Endothelial cell of umbilical vein (primary cell): Measurements from ENCODE around the gene HOXB2. TPM values are rescaled to one million over a fixed set of nuclear protein-coding genes. Genes with fewer than 3 reads are reported as not detected.

Experiments used
- BruUV-seq: library from RNA; stranded (reverse); fragments of 400-500 nt; replicated peaks from 2 replicates; lab custom pipeline; 2021; lab: Mats Ljungman, UMichigan
- CTCF ChIA-PET: fragments of 300-600, 350-600 bp; sonication (Branson Sonifier 250); formaldehyde crosslinking; loops from one replicate; lab custom pipeline; 2021; ENCODE audit warnings: antibody characterized with exemption, inconsistent platforms; lab: Charles Lee
- POLR2A ChIA-PET: fragments of 300-600, 350-600 bp; sonication (Branson Sonifier 250); formaldehyde crosslinking; loops from one replicate; lab custom pipeline; 2021; ENCODE audit warnings: antibody characterized with exemption, inconsistent platforms; lab: Charles Lee
- DNase-seq: peaks from one replicate; pipeline ENCODE4 v3.0.0-alpha.2; 2011; ENCODE audit warnings: low read depth, low spot score
- FAIRE-seq: peaks from 2 replicates; lab custom pipeline; 2011; peaks lifted over from hg19 to GRCh38; lab: Jason Lieb, UNC
- H2AFZ ChIP-seq: 2 replicates; pipeline ENCODE4 v1.6.0; 2012; ENCODE audit warnings: low read depth, low read length, control low read depth, inconsistent platforms
- H3K27ac ChIP-seq: 2 replicates; pipeline ENCODE4 v1.5.1; 2011; ENCODE audit warnings: low read depth, mild to moderate bottlenecking, control low read depth, low read length, moderate library complexity; ENCODE audit not compliant: insufficient read depth
- H3K27me3 ChIP-seq, 2 experiments: 2 replicates each; pipeline versions ENCODE4 v1.6.0 to v1.6.1; 2011; ENCODE audit warnings: low read length in 2 of 2, mixed read lengths in 1 of 2; ENCODE audit not compliant: control insufficient read depth in 2 of 2, insufficient read depth in 2 of 2
- H3K36me3 ChIP-seq, 2 experiments: 2 replicates in 1 of 2; 3 replicates in 1 of 2; pipeline ENCODE4 v1.5.1; 2011; ENCODE audit warnings: low read length in 2 of 2, mild to moderate bottlenecking in 1 of 2, moderate library complexity in 1 of 2; ENCODE audit not compliant: control insufficient read depth in 2 of 2, insufficient read depth in 2 of 2; ENCODE audit errors: extremely low read depth in 1 of 2
- H3K4me1 ChIP-seq: 3 replicates; pipeline ENCODE4 v1.5.1; 2011; ENCODE audit warnings: mild to moderate bottlenecking, low read length; ENCODE audit not compliant: control insufficient read depth, insufficient read depth; ENCODE audit errors: extremely low read depth
- H3K4me2 ChIP-seq: 2 replicates; pipeline ENCODE4 v1.6.1; 2011; ENCODE audit warnings: low read length, control low read depth, mixed read lengths; ENCODE audit not compliant: insufficient read depth
- H3K4me3 ChIP-seq, 3 experiments: fragments of 200-600 bp in 1 of 3; sonication (generic), shearing (Covaris generic) in 1 of 3; replicated peaks in 1 of 3; 2 replicates each; pipeline ENCODE4 v1.5.1; 2011 to 2016; ENCODE audit warnings: control low read depth in 3 of 3, low read length in 3 of 3, mild to moderate bottlenecking in 2 of 3, inconsistent platforms in 1 of 3, low read depth in 1 of 3, moderate library complexity in 1 of 3; ENCODE audit not compliant: insufficient read depth in 1 of 3
- H3K79me2 ChIP-seq: 2 replicates; pipeline ENCODE4 v1.6.0; 2012; ENCODE audit warnings: low read length, inconsistent platforms; ENCODE audit not compliant: control insufficient read depth, insufficient read depth
- H3K9ac ChIP-seq: replicated peaks from 2 replicates; pipeline ENCODE3; 2011; ENCODE audit warnings: low read length, control low read depth; ENCODE audit not compliant: insufficient read depth; ENCODE audit errors: extremely low read depth
- H3K9me1 ChIP-seq: replicated peaks from 3 replicates; pipeline ENCODE4 v1.6.0; 2011; ENCODE audit warnings: mild to moderate bottlenecking, low read length; ENCODE audit not compliant: control insufficient read depth, insufficient read depth; ENCODE audit errors: extremely low read depth
- H3K9me3 ChIP-seq: replicated peaks from 2 replicates; pipeline ENCODE4 v1.5.1; 2012; ENCODE audit warnings: low read length, inconsistent platforms; ENCODE audit not compliant: control insufficient read depth, insufficient read depth
- H4K20me1 ChIP-seq: replicated peaks from 2 replicates; pipeline ENCODE3; 2011; ENCODE audit warnings: mild to moderate bottlenecking, low read length; ENCODE audit not compliant: control insufficient read depth, insufficient read depth; ENCODE audit errors: extremely low read depth
- CTCF ChIP-seq, 2 donors: IDR thresholded peaks; 1 replicate in 1 of 2; 2 replicates in 1 of 2; pipeline ENCODE4 v1.5.1; 2011; ENCODE audit warnings: low read length in 2 of 2, mild to moderate bottlenecking in 2 of 2, moderate library complexity in 2 of 2, control low read depth in 1 of 2, inconsistent platforms in 1 of 2, low read depth in 1 of 2; ENCODE audit not compliant: insufficient read depth in 1 of 2; ENCODE audit errors: extremely low read depth in 1 of 2
- GATA2 ChIP-seq: IDR thresholded peaks from 2 replicates; pipeline ENCODE4 v1.7.0; 2011; ENCODE audit warnings: low read depth, mild to moderate bottlenecking, moderate library complexity, mixed read lengths, low read length; ENCODE audit not compliant: insufficient read length, insufficient read depth
- MYC ChIP-seq: IDR thresholded peaks from one replicate; pipeline ENCODE4 v1.6.1; 2011; ENCODE audit warnings: mild to moderate bottlenecking, low read depth, low read length
- POLR2A ChIP-seq: IDR thresholded peaks from 2 replicates; pipeline ENCODE4 v1.6.1; 2012; ENCODE audit warnings: low read depth, mild to moderate bottlenecking, control low read depth, low read length
- POLR2AphosphoS5 ChIP-seq: IDR thresholded peaks from 2 replicates; pipeline ENCODE4 v1.6.1; 2012; ENCODE audit warnings: low read depth, mild to moderate bottlenecking, control low read depth, low read length, moderate library complexity; ENCODE audit not compliant: insufficient read depth
- dilution Hi-C: fragments of 300-500 bp; cut with MboI; formaldehyde crosslinking; loops from one replicate; pipeline ENCODE4 v1.15.0; 2019; ENCODE audit warnings: low sequenced_read_pairs; ENCODE audit not compliant: extremely low pct_ligation_motif_present
- intact Hi-C: fragments of 100-400 bp; cut with micrococcal nuclease; formaldehyde crosslinking; loops from one replicate; pipeline ENCODE4 v1.10.0; 2022
- polyA plus RNA-seq, 4 experiments: library from polyadenylated mRNA; depleted of rRNA in 3 of 4; stranded (reverse) in 3 of 4; unstranded in 1 of 4; fragments of >200 nt; gene quantifications; 2 replicates each; pipeline versions ENCODE4 v1.2.1 to v1.2.3, GENCODE V29; 2011 to 2012; ENCODE audit warnings: missing spikeins in 1 of 4
- total RNA-seq: library from RNA; stranded (reverse); gene quantifications from 2 replicates; pipeline ENCODE4 v1.2.3, GENCODE V29; 2021

The HOXB2 gene
- total and polyA plus RNA-seq, 2 donors (not counting 3 experiments of a cell fraction or from before 2014, with no cell fraction given): 14.1 to 23.3 TPM

- peak; percentile 83 for FAIRE-seq
- H3K27me3 ChIP-seq: no peaks in the 10 kb centered on the region
- no TSS peak for BruUV-seq
These were observed 49.1 kb upstream of the HOXB2 start for GRCh38 chr17:48593840-48594537.

More at GRCh38 chr17:48593840-48594537, 49.1 kb upstream of the HOXB2 start:
- peak overlapping the region; percentile 0 for H3K27ac ChIP-seq
- peak overlapping the region; percentile 13 for H3K4me2 ChIP-seq
- peaks cover 25% of the 10 kb centered on the region for H3K4me1 ChIP-seq
- no peaks in the 10 kb centered on the region for H3K9me3 ChIP-seq
- peaks cover 3 to 11% of the 10 kb centered on the region in 2 experiments for H3K36me3 ChIP-seq
- peaks cover 43% of the 10 kb centered on the region for H3K79me2 ChIP-seq
- no peak overlapping the region for H2AFZ ChIP-seq
- intact Hi-C loops: loop anchor here (1.0 kb wide), 2 partner anchors 98 to 379 kb away; no protein-coding TSS in a partner anchor
- CTCF ChIA-PET: interaction anchor here (0.8 to 4.2 kb wide), 19 partner anchors 19 to 385 kb away, joined by 3 to 31 read pairs (median 4); no protein-coding TSS in a partner anchor
- TF ChIP-seq MYC (no peak), POLR2AphosphoS5 (peak; percentile 35), GATA2 (no peak), POLR2A (no peak), CTCF (IDR thresholded peaks at IDR 0.05; ENCODE audit: extremely low read depth in 1 of 2, insufficient read depth in 1 of 2, low read depth in 1 of 2, low read length in 2 of 2) (peak; percentile 95 to 97)
- H3K9ac ChIP-seq: no peak overlapping the region
- H4K20me1 ChIP-seq: no peaks in the 10 kb centered on the region
- DNase-seq: peak; percentile 86
- dilution Hi-C loops: no loop called here
- POLR2A ChIA-PET: no interaction called here
- no peaks in the 10 kb centered on the region for H3K9me1 ChIP-seq
- no peak overlapping the region for H3K4me3 ChIP-seq
